Right cardiac atrium (tissue), 5 donors: ENCODE data around the gene CTNND1. TPM values are rescaled to one million over a fixed set of nuclear protein-coding genes. Genes with fewer than 3 reads are reported as not detected.
"Not testable (repeated sequence)": the region's sequence is repeated elsewhere in the genome, so short reads cannot be mapped to it uniquely, and the experiment has no call there.

Experiments
- ATAC-seq, 2 donors: fragments of 200-7000 bp; cut with Tn5 transposase; one replicate each; pipeline versions ENCODE4 v1.8.0 to v1.9.1; 2020; ENCODE audit warnings: moderate library complexity in 2 of 2, mild to moderate bottlenecking in 1 of 2
- DNase-seq, 3 donors: peaks; one replicate each; pipeline ENCODE4 v3.0.0-alpha.2; 2020
- H3K27ac ChIP-seq: one replicate; pipeline ENCODE4 v1.5.1; 2013; ENCODE audit warnings: mild to moderate bottlenecking, low read length, control low read depth, moderate library complexity
- H3K27me3 ChIP-seq: one replicate; pipeline ENCODE4 v1.6.1; 2013; ENCODE audit not compliant: control insufficient read depth, insufficient read depth
- H3K4me1 ChIP-seq: one replicate; pipeline ENCODE4 v1.6.1; 2013; ENCODE audit warnings: low read length; ENCODE audit not compliant: control insufficient read depth, insufficient read depth
- H3K4me3 ChIP-seq: one replicate; pipeline ENCODE4 v1.5.1; 2013; ENCODE audit warnings: low read length, control low read depth
- H3K9me3 ChIP-seq: one replicate; pipeline ENCODE4 v1.6.1; 2013; ENCODE audit warnings: low read length; ENCODE audit not compliant: control insufficient read depth
- WGBS: extraction: QIAGEN DNeasy Blood & Tissue Kit; methylation state at CpG from one replicate; pipeline ENCODE4 v1.1.7; 2013; 5-methylcytosine and 5-hydroxymethylcytosine counted together
- intact Hi-C, 4 donors: fragments of 100-400 bp; cut with DNase I; formaldehyde crosslinking; loops; one replicate each; pipeline versions ENCODE4 v1.11.0 to v1.14.0; 2022 to 2023
- polyA plus RNA-seq: library from polyadenylated mRNA; stranded (reverse); fragments of 200-250 nt; gene quantifications from one replicate; pipeline ENCODE4 v1.2.3, GENCODE V29; 2013
- total RNA-seq, 4 donors: library from RNA; stranded (reverse); fragmentation: NEBNext Ultra II Directional; extraction: Animal tissue kit (Norgen Biotek cat#: 25700); gene quantifications; one replicate each; pipeline ENCODE4 v1.2.1, GENCODE V29; 2021
- donor health status: healthy with polysubstance abuse.
- donor health status: DM: no; HTN: yes; CAD: no.
- donor health status: DM: no; HTN: no; CAD: no.
- donor health status: DM: no; HTN: yes; CAD: no; lungs with severe emphysema.
- donor health status: DM: yes; HTN: yes; CAD: no.

Gene CTNND1
- total and polyA plus RNA-seq, 5 donors, result 32.2 to 98.6 (median 77.1) TPM

- ATAC-seq, result no peak
Observed at GRCh38 chr11:57812634-57813033, 51.0 kb downstream of the CTNND1 start.

GRCh38 chr11:57815476-57815875 is 53.9 kb downstream of the CTNND1 start:
- Histone ChIP-seq H3K9me3 (no peaks in the 10 kb centered on the region), H3K4me1 (no peaks in the 10 kb centered on the region), H3K4me3 (no peak overlapping the region), H3K27me3 (no peaks in the 10 kb centered on the region), H3K27ac (no peak overlapping the region)
- ATAC-seq, result no peak
- intact Hi-C loops, result no loop called here
- DNase-seq, result no peak
- 77% methylated on average over 2 of the region's 2 CpGs for WGBS

More at GRCh38 chr11:57812634-57813033, 51.0 kb downstream of the CTNND1 start:
- intact Hi-C loops, result no loop called here
- 92% methylated on average over 6 of the region's 6 CpGs for WGBS
- H3K27ac ChIP-seq, result no peak overlapping the region
- H3K9me3 ChIP-seq, result no peaks in the 10 kb centered on the region
- H3K27me3 ChIP-seq, result no peaks in the 10 kb centered on the region
- no peak overlapping the region for H3K4me3 ChIP-seq
- DNase-seq, result no peak
- no peaks in the 10 kb centered on the region for H3K4me1 ChIP-seq

GRCh38 chr11:57815877-57816276 is 54.3 kb downstream of the CTNND1 start:
- Histone ChIP-seq H3K27me3 (no peaks in the 10 kb centered on the region), H3K4me1 (no peaks in the 10 kb centered on the region), H3K27ac (no peak overlapping the region), H3K4me3 (no peak overlapping the region), H3K9me3 (no peaks in the 10 kb centered on the region)
- intact Hi-C loops, result no loop called here
- 68% methylated on average over 5 of the region's 5 CpGs for WGBS
- ATAC-seq (no peak), DNase-seq (no peak)

- DNase-seq, result no peak
- Histone ChIP-seq H3K4me1 (no peaks in the 10 kb centered on the region), H3K27ac (no peak overlapping the region), H3K27me3 (no peaks in the 10 kb centered on the region), H3K9me3 (no peaks in the 10 kb centered on the region), H3K4me3 (no peak overlapping the region)
- intact Hi-C loops, result no loop called here
- 99% methylated on average over 1 of the region's 1 CpG for WGBS
- ATAC-seq, result no peak
Observed at GRCh38 chr11:57818812-57819211, 57.2 kb downstream of the CTNND1 start.

- intact Hi-C loops, result no loop called here
Observed at GRCh38 chr11:57819252-57819979, 57.8 kb downstream of the CTNND1 start.

GRCh38 chr11:57823859-57824258 is 62.3 kb downstream of the CTNND1 start:
- ATAC-seq (peak in 1 of 2 donors; percentile 31), DNase-seq (no peak)
- H3K27ac ChIP-seq, result no peak overlapping the region
- H3K27me3 ChIP-seq, result no peaks in the 10 kb centered on the region
- no peaks in the 10 kb centered on the region for H3K4me1 ChIP-seq
- intact Hi-C loops, result no loop called here
- H3K9me3 ChIP-seq, result no peaks in the 10 kb centered on the region
- 88% methylated on average over 1 of the region's 1 CpG for WGBS
- H3K4me3 ChIP-seq, result no peak overlapping the region

More at GRCh38 chr11:57819252-57819979, 57.8 kb downstream of the CTNND1 start:
- no peak for DNase-seq
- Histone ChIP-seq H3K4me1 (no peaks in the 10 kb centered on the region), H3K27ac (no peak overlapping the region), H3K4me3 (no peak overlapping the region), H3K27me3 (no peaks in the 10 kb centered on the region), H3K9me3 (no peaks in the 10 kb centered on the region)
- no peak for ATAC-seq
- WGBS, result 83% methylated on average over 7 of the region's 7 CpGs

GRCh38 chr11:57834852-57835251 is 73.2 kb downstream of the CTNND1 start:
- Histone ChIP-seq H3K27ac (no peak overlapping the region), H3K9me3 (no peaks in the 10 kb centered on the region), H3K4me1 (no peaks in the 10 kb centered on the region), H3K4me3 (no peak overlapping the region), H3K27me3 (no peaks in the 10 kb centered on the region)
- DNase-seq (no peak), ATAC-seq (no peak)
- intact Hi-C loops, result no loop called here
- WGBS, result 92% methylated on average over 1 of the region's 1 CpG

GRCh38 chr11:57838609-57839008 is 77.0 kb downstream of the CTNND1 start:
- H3K9me3 ChIP-seq, DNase-seq, H3K27ac ChIP-seq, ATAC-seq, H3K27me3 ChIP-seq, H3K4me1 ChIP-seq, intact Hi-C loops, H3K4me3 ChIP-seq: not testable (repeated sequence)
- 93% methylated on average over 3 of the region's 3 CpGs for WGBS

- Histone ChIP-seq H3K9me3 (no peaks in the 10 kb centered on the region), H3K27ac (no peak overlapping the region), H3K4me3 (no peak overlapping the region), H3K4me1 (no peaks in the 10 kb centered on the region), H3K27me3 (no peaks in the 10 kb centered on the region)
- intact Hi-C loops, result no loop called here
- DNase-seq (no peak), ATAC-seq (no peak)
- WGBS, result 51% methylated on average over 1 of the region's 1 CpG
Observed at GRCh38 chr11:57842873-57843272, 81.3 kb downstream of the CTNND1 start.

- intact Hi-C loops, result no loop called here
- H3K4me1 ChIP-seq, result no peaks in the 10 kb centered on the region
- no peak for DNase-seq
- no peak overlapping the region for H3K4me3 ChIP-seq
- ATAC-seq, result no peak
- H3K9me3 ChIP-seq, result no peaks in the 10 kb centered on the region
- H3K27ac ChIP-seq, result no peak overlapping the region
- H3K27me3 ChIP-seq, result no peaks in the 10 kb centered on the region
Observed at GRCh38 chr11:57867966-57868365, 106.4 kb downstream of the CTNND1 start.

GRCh38 chr11:57868491-57868890 is 106.9 kb downstream of the CTNND1 start:
- DNase-seq (no peak), ATAC-seq (no peak)
- H3K27ac ChIP-seq, result no peak overlapping the region
- intact Hi-C loops, result no loop called here
- H3K9me3 ChIP-seq, result no peaks in the 10 kb centered on the region
- H3K27me3 ChIP-seq, result no peaks in the 10 kb centered on the region
- no peak overlapping the region for H3K4me3 ChIP-seq
- no peaks in the 10 kb centered on the region for H3K4me1 ChIP-seq
- whole genome bisulfite sequencing, result 79% methylated on average over 2 of the region's 2 CpGs
